Skeletal muscle tissue (tissue), 4 donors: ENCODE measurements around the gene CYYR1. TPM values are rescaled to one million over a fixed set of nuclear protein-coding genes. Genes with fewer than 3 reads are reported as not detected.

ENCODE experiments used
- H3K27ac ChIP-seq: one replicate; pipeline ENCODE4 v1.7.0; 2013; ENCODE audit warnings: mild to moderate bottlenecking, low read depth, low read length, inconsistent platforms
- H3K27me3 ChIP-seq, 3 donors: one replicate each; pipeline ENCODE4 v1.7.0; 2013; ENCODE audit warnings: low read length in 3 of 3; ENCODE audit not compliant: control insufficient read depth in 3 of 3, insufficient read depth in 3 of 3
- H3K36me3 ChIP-seq, 3 donors: one replicate each; pipeline ENCODE4 v1.7.0; 2013; ENCODE audit warnings: low read length in 3 of 3; ENCODE audit not compliant: control insufficient read depth in 3 of 3, insufficient read depth in 3 of 3
- H3K4me1 ChIP-seq, 3 donors: one replicate each; pipeline ENCODE4 v1.7.0; 2013; ENCODE audit warnings: low read length in 3 of 3, mild to moderate bottlenecking in 3 of 3; ENCODE audit not compliant: control insufficient read depth in 3 of 3, insufficient read depth in 3 of 3
- H3K4me3 ChIP-seq, 3 donors: one replicate each; pipeline ENCODE4 v1.7.0; 2013; ENCODE audit warnings: low read length in 3 of 3
- H3K9ac ChIP-seq, 3 donors: one replicate each; pipeline ENCODE4 v1.7.0; 2013; ENCODE audit warnings: low read length in 3 of 3, mild to moderate bottlenecking in 3 of 3, moderate library complexity in 2 of 3, low read depth in 1 of 3
- H3K9me3 ChIP-seq, 3 donors: one replicate each; pipeline ENCODE4 v1.7.0; 2013; ENCODE audit warnings: low read length in 3 of 3; ENCODE audit not compliant: control insufficient read depth in 3 of 3
- total RNA-seq: library from RNA; depleted of rRNA; stranded (reverse); fragments of >200 nt; gene quantifications from one replicate; pipeline ENCODE4 v1.2.3, GENCODE V29; 2014
- donor health status: Osteomylitis.

Gene CYYR1
- total RNA-seq, 1 donor from 2014 or later, result 4.2 TPM

DNA sequence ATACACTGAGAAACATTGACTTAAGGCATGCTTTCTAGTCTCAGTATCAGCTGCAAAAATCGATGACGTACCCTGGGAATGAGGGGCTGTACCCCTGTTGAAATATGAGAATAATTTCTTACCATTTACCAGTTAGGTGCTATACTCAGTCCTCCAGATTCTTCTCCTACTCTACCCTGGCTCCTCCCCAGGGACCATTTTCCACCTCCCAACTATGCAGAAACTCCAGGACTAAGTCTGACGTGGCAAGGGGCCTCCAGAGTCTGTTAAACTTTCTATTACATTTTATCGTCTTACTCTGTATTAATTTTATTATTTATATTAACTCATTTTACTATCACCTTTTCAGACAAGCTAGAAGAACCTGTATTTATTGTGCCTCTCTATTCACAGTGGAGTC, 124.3 kb downstream of the CYYR1 start:
- H3K9ac ChIP-seq, result no peak overlapping the region

GRCh38 chr21:26447932-26448475, 125.1 kb downstream of the CYYR1 start:
- H3K27me3 ChIP-seq, result no peaks in the 10 kb centered on the region
- no peak overlapping the region for H3K27ac ChIP-seq
- H3K4me3 ChIP-seq, result no peak overlapping the region
- no peak overlapping the region for H3K9ac ChIP-seq
- H3K36me3 ChIP-seq, result no peaks in the 10 kb centered on the region
- no peaks in the 10 kb centered on the region for H3K4me1 ChIP-seq
- H3K9me3 ChIP-seq, result no peaks in the 10 kb centered on the region

More for the DNA sequence above, 124.3 kb downstream of the CYYR1 start:
- H3K9me3 ChIP-seq, result no peaks in the 10 kb centered on the region
- no peaks in the 10 kb centered on the region for H3K27me3 ChIP-seq
- H3K4me3 ChIP-seq, result no peak overlapping the region
- no peaks in the 10 kb centered on the region for H3K4me1 ChIP-seq
- H3K36me3 ChIP-seq, result no peaks in the 10 kb centered on the region
- H3K27ac ChIP-seq, result no peak overlapping the region

DNA sequence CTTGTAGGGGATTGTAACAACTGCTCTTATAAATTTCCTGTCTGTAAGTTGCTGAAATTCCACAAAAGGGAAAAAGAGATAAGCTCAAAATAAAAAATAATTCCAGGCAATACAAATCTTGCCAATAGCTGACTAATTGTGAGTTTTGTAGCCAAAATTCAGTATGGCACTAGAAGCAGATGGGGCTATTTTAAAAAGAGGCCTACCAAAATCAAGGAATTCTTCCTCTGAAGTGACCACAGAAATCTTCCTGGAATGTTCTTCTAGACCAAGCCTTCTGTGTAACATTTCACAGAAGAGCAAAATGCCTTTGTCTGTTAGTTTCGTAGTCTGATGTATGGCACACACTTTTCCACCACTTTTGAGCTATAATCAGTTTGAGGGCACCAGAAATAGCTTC, 127.6 kb downstream of the CYYR1 start:
- no peak overlapping the region for H3K27ac ChIP-seq
- no peak overlapping the region for H3K4me3 ChIP-seq
- H3K4me1 ChIP-seq, result no peaks in the 10 kb centered on the region
- H3K27me3 ChIP-seq, result no peaks in the 10 kb centered on the region
- H3K9ac ChIP-seq, result no peak overlapping the region
- H3K36me3 ChIP-seq, result no peaks in the 10 kb centered on the region
- H3K9me3 ChIP-seq, result no peaks in the 10 kb centered on the region

DNA sequence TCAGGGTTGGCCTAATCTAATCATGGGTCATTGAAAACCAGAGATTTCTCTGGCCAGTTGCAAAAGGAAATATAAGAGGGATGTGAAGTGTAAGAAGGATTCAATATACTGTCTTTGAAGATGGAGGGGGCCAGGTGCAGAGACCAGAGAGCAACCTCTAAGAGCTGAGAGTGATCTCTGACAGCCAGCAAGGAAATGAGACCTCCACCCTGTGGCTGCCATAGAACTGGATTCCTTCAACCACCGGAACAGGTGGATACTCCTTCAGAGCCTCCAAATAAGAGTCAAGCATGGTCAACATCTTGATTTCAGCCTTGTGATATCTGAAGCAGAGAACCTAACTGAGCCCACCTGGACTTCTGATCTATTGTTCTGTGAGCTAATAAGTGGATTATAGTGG, 128.4 kb downstream of the CYYR1 start:
- Histone ChIP-seq H3K9ac (no peak overlapping the region), H3K36me3 (no peaks in the 10 kb centered on the region), H3K4me1 (no peaks in the 10 kb centered on the region), H3K4me3 (no peak overlapping the region), H3K27ac (no peak overlapping the region), H3K27me3 (no peaks in the 10 kb centered on the region), H3K9me3 (no peaks in the 10 kb centered on the region)

GRCh38 chr21:26443867-26444266, 129.2 kb downstream of the CYYR1 start:
- no peaks in the 10 kb centered on the region for H3K36me3 ChIP-seq
- no peaks in the 10 kb centered on the region for H3K4me1 ChIP-seq
- no peak overlapping the region for H3K27ac ChIP-seq
- H3K9me3 ChIP-seq, result no peaks in the 10 kb centered on the region
- H3K9ac ChIP-seq, result no peak overlapping the region
- no peak overlapping the region for H3K4me3 ChIP-seq
- no peaks in the 10 kb centered on the region for H3K27me3 ChIP-seq

DNA sequence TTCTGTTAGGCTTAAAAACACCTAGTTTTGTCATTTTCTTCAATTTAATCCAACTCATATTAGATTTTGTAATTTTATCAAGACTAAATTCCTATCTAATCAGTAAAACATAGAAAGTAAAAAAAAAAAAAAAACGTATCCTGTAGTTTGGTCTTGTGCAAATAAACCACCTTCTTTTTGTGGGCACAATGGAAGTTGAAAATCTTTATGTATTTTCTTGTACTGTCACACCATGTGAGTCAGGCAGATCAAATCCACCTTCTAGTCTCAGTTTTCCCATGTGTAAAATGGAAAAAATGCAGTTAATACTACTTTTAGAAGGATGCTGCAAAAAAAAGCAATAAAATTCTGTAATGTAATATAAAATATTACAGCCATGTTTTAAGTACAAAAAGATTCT, 129.8 kb downstream of the CYYR1 start:
- no peak overlapping the region for H3K4me3 ChIP-seq
- no peak overlapping the region for H3K9ac ChIP-seq
- no peaks in the 10 kb centered on the region for H3K4me1 ChIP-seq
- H3K36me3 ChIP-seq, result no peaks in the 10 kb centered on the region
- no peaks in the 10 kb centered on the region for H3K9me3 ChIP-seq
- no peak overlapping the region for H3K27ac ChIP-seq
- no peaks in the 10 kb centered on the region for H3K27me3 ChIP-seq

DNA sequence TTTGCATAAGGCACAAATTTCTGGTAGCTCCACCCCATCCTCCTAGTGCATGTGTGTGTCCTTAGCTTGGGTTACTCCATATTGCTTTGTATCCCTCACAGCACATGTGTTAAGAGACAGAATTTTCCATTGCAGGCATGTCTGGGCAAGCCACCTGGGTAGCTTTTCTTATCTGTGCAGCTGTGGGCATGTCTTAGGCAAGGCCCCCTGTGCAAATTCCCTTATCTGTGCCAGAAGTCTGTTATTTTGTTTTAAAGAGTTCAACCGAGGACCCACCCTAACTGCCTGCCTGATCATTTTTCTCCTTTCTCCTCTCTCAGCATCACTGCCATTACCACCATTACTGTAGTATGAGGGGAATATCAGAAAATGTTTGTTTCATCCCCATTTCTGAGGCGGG, 131.9 kb downstream of the CYYR1 start:
- no peaks in the 10 kb centered on the region for H3K36me3 ChIP-seq
- H3K4me1 ChIP-seq, result no peaks in the 10 kb centered on the region
- no peaks in the 10 kb centered on the region for H3K9me3 ChIP-seq
- H3K27me3 ChIP-seq, result no peaks in the 10 kb centered on the region
- no peak overlapping the region for H3K4me3 ChIP-seq
- H3K27ac ChIP-seq, result no peak overlapping the region
- H3K9ac ChIP-seq, result no peak overlapping the region

- Histone ChIP-seq H3K27me3 (no peaks in the 10 kb centered on the region), H3K4me3 (no peak overlapping the region), H3K9ac (no peak overlapping the region), H3K4me1 (no peaks in the 10 kb centered on the region), H3K36me3 (no peaks in the 10 kb centered on the region), H3K27ac (no peak overlapping the region), H3K9me3 (no peaks in the 10 kb centered on the region)
Measured at GRCh38 chr21:26438976-26439375, 134.1 kb downstream of the CYYR1 start.

GRCh38 chr21:26437326-26438009, 135.6 kb downstream of the CYYR1 start:
- Histone ChIP-seq H3K4me3 (no peak overlapping the region), H3K36me3 (no peaks in the 10 kb centered on the region), H3K4me1 (no peaks in the 10 kb centered on the region), H3K9ac (no peak overlapping the region), H3K9me3 (no peaks in the 10 kb centered on the region), H3K27ac (no peak overlapping the region), H3K27me3 (no peaks in the 10 kb centered on the region)

GRCh38 chr21:26433386-26433785, 139.7 kb downstream of the CYYR1 start:
- Histone ChIP-seq H3K27ac (no peak overlapping the region), H3K27me3 (no peaks in the 10 kb centered on the region), H3K4me3 (no peak overlapping the region), H3K9ac (no peak overlapping the region), H3K4me1 (no peaks in the 10 kb centered on the region), H3K9me3 (no peaks in the 10 kb centered on the region), H3K36me3 (no peaks in the 10 kb centered on the region)
